Lung (tissue), 12 donors: ENCODE data around the gene LTBP1. TPM values are rescaled to one million over a fixed set of nuclear protein-coding genes. Genes with fewer than 3 reads are reported as not detected.

Experiments
- ATAC-seq: fragments of 200-7000 bp; cut with Tn5 transposase; one replicate; pipeline ENCODE4 v1.9.1; 2020; ENCODE audit warnings: moderate number of reproducible peaks; ENCODE audit not compliant: insufficient read depth, low FRiP score
- DNase-seq, 3 donors: peaks; one replicate each; pipeline ENCODE4 v3.0.0-alpha.2; 2013 to 2017
- H3K27ac ChIP-seq, 2 donors: one replicate each; pipeline ENCODE4 v1.5.1; 2013; ENCODE audit warnings: mild to moderate bottlenecking in 2 of 2, moderate library complexity in 2 of 2, control low read depth in 1 of 2, inconsistent platforms in 1 of 2, low read depth in 1 of 2, low read length in 1 of 2
- H3K27me3 ChIP-seq, 3 donors: one replicate each; pipeline ENCODE4 v1.5.1; 2013; ENCODE audit warnings: low read length in 2 of 3; ENCODE audit not compliant: control insufficient read depth in 3 of 3, insufficient read depth in 3 of 3
- H3K36me3 ChIP-seq, 4 donors: one replicate each; pipeline ENCODE4 v1.5.1; 2013; ENCODE audit warnings: low read length in 4 of 4, mild to moderate bottlenecking in 1 of 4, moderate library complexity in 1 of 4; ENCODE audit not compliant: control insufficient read depth in 4 of 4, insufficient read depth in 4 of 4
- H3K4me1 ChIP-seq, 5 donors: one replicate each; pipeline ENCODE4 v1.5.1; 2013; ENCODE audit warnings: low read length in 5 of 5, mild to moderate bottlenecking in 2 of 5, moderate library complexity in 1 of 5; ENCODE audit not compliant: control insufficient read depth in 5 of 5, insufficient read depth in 5 of 5
- H3K4me3 ChIP-seq: one replicate; pipeline ENCODE4 v1.5.1; 2013; ENCODE audit warnings: mild to moderate bottlenecking, control low read depth, moderate library complexity
- H3K9ac ChIP-seq, 2 donors: one replicate each; pipeline ENCODE4 v1.5.1; 2013; ENCODE audit warnings: low read length in 2 of 2, control low read depth in 1 of 2; ENCODE audit not compliant: insufficient read depth in 1 of 2
- H3K9me3 ChIP-seq, 4 donors: one replicate each; pipeline ENCODE4 v1.5.1; 2013; ENCODE audit warnings: low read length in 3 of 4, mild to moderate bottlenecking in 1 of 4, moderate library complexity in 1 of 4; ENCODE audit not compliant: control insufficient read depth in 4 of 4, insufficient read depth in 3 of 4
- WGBS, 2 donors: extraction: QIAGEN DNeasy Blood & Tissue Kit; methylation state at CpG; one replicate each; pipeline ENCODE4 v1.1.7; 2013; 5-methylcytosine and 5-hydroxymethylcytosine counted together
- polyA plus RNA-seq, 2 donors: library from polyadenylated mRNA; stranded (reverse); fragments of 200-250 nt; gene quantifications; one replicate each; pipeline ENCODE4 v1.2.1, GENCODE V29; 2013
- total RNA-seq, 2 donors: library from RNA; depleted of rRNA in 1 of 2; stranded (reverse); fragments of >200 nt in 1 of 2; gene quantifications; one replicate each; pipeline ENCODE4 v1.2.1, GENCODE V29; 2014 to 2021
- TF ChIP-seq, protein P1 (sequence below): IDR thresholded peaks from 2 replicates; pipeline ENCODE4 v1.5.1; 2012; ENCODE audit warnings: mild to moderate bottlenecking; ENCODE audit errors: control extremely low read depth, extremely low read depth
- donor health status: control.
- donor health status: control.
- donor health status: Bipolar disorder and iron deficiency.
- donor health status: healthy.
- donor health status: DM: yes; HTN: yes; CAD: no.

LTBP1 gene
- total and polyA plus RNA-seq, 4 donors: 8.8 to 57.4 (median 28.6) TPM

DNA sequence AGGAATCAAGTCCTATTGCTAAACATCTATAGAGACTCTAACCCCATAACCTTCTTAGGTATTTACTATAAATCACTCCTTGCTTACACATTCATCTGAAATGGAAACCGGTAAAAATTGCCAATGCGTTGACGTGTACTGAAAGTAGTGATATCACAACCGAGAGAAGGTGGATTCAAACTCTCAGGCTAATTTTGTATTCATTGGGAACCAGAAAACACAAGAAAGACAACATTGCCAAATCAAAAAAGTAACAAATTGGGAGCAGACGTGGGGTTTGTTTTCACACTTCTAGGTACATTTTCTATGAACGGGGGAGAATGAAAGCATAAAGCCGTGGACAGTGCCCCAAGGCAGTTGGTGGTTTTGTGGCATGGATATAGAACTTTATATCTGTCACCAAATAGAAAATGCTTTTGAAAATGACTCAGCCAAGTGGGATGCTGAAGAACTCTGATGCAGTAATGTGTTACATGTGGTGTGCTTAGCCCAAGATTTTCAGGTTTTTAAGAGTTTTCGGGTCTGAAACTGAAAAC, 374.6 kb downstream of the LTBP1 start:
- TF ChIP-seq, protein P1, sequence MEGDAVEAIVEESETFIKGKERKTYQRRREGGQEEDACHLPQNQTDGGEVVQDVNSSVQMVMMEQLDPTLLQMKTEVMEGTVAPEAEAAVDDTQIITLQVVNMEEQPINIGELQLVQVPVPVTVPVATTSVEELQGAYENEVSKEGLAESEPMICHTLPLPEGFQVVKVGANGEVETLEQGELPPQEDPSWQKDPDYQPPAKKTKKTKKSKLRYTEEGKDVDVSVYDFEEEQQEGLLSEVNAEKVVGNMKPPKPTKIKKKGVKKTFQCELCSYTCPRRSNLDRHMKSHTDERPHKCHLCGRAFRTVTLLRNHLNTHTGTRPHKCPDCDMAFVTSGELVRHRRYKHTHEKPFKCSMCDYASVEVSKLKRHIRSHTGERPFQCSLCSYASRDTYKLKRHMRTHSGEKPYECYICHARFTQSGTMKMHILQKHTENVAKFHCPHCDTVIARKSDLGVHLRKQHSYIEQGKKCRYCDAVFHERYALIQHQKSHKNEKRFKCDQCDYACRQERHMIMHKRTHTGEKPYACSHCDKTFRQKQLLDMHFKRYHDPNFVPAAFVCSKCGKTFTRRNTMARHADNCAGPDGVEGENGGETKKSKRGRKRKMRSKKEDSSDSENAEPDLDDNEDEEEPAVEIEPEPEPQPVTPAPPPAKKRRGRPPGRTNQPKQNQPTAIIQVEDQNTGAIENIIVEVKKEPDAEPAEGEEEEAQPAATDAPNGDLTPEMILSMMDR: no peak
- H3K27ac ChIP-seq: no peak overlapping the region
- no peak overlapping the region for H3K4me3 ChIP-seq
- DNase-seq: no peak
- no peaks in the 10 kb centered on the region for H3K27me3 ChIP-seq
- ATAC-seq: no peak
- H3K9me3 ChIP-seq: no peaks in the 10 kb centered on the region
- H3K4me1 ChIP-seq: peaks cover 0 to 16% (median 7%) of the 10 kb centered on the region in 5 donors
- WGBS, 2 donors: 73 to 79% methylated on average over 8 of the region's 8 CpGs
- H3K36me3 ChIP-seq: peaks cover 0 to 3% (median 0%) of the 10 kb centered on the region in 4 donors
- H3K9ac ChIP-seq: no peak overlapping the region

DNA sequence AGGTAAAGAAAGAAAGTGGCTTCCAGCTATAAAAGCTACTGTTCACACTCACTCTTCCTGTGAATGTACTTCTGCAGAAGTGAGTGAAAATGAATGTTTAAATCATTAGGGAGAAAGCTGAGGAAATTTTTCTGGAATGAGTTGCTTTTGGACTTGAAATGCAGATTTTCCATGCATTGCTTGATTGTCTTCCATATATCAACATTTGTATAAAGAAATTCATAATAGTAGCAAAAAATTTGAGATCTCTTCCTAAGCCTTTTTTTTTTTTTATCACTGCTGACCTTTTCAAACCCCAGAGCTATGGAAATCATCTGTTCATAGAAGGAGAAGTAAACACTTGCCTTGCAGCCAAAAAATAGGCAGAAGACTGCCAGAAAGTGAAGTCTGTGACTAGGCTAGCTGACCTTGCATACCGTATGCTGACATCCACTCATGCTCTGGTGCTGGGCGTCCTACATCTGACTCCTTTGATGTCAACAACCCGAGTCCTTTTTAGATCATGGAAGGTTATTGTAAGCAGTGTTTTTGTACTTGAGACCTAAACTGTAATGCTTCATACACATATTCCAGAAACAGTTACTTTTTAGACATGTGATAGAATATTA, 375.2 kb downstream of the LTBP1 start:
- DNase-seq: peak; percentile 17 to 81 (median 65)
- Histone ChIP-seq H3K4me1 (peaks cover 0 to 16% (median 7%) of the 10 kb centered on the region in 5 donors), H3K9me3 (no peaks in the 10 kb centered on the region), H3K27me3 (no peaks in the 10 kb centered on the region), H3K36me3 (peaks cover 0 to 3% (median 0%) of the 10 kb centered on the region in 4 donors), H3K27ac (peak overlapping the region in 1 of 2 donors; percentile 53), H3K4me3 (no peak overlapping the region), H3K9ac (no peak overlapping the region)
- 36 to 50% methylated on average over 3 of the region's 3 CpGs for WGBS, 2 donors
- TF ChIP-seq, protein P1: no peak
- ATAC-seq: no peak

DNA sequence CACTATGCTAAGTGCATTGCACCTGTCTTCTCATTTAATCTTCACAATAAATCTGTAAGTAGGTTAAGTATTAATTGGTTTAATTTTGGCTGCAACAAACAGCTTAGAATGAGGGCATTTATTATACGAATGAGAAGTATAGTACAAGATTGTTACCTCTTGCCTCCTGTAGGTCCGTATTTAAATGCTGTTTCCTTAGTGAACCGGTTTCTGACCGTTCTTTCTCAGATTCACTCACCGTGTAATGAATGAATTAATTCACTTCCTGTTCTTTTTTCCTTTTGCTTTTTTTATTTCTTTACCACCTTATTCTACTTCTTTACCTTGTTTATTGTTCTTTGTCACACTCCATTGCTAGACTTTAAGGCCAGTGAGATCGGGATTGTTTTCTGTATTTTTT, 375.9 kb downstream of the LTBP1 start:
- no peaks in the 10 kb centered on the region for H3K27me3 ChIP-seq
- ATAC-seq: no peak
- no peak overlapping the region for H3K27ac ChIP-seq
- no peak for DNase-seq
- H3K9ac ChIP-seq: no peak overlapping the region
- H3K36me3 ChIP-seq: peaks cover 0 to 3% (median 0%) of the 10 kb centered on the region in 4 donors
- TF ChIP-seq, protein P1: no peak
- H3K9me3 ChIP-seq: no peaks in the 10 kb centered on the region
- 65% methylated on average over 6 of the region's 6 CpGs for WGBS, 2 donors
- no peak overlapping the region for H3K4me3 ChIP-seq
- H3K4me1 ChIP-seq: peaks cover 0 to 16% (median 7%) of the 10 kb centered on the region in 5 donors
